H1 (cell line): ENCODE results near the gene ABHD17B. TPM values are rescaled to one million over a fixed set of nuclear protein-coding genes. Genes with fewer than 3 reads are reported as not detected.

Source experiments
- CTCF ChIA-PET: fragments of 300-600 bp; sonication (Branson Sonifier 250); formaldehyde crosslinking; loops from one replicate; lab custom pipeline; 2021; ENCODE audit not compliant: partially characterized antibody; lab: Charles Lee
- POLR2A ChIA-PET: fragments of 300-600 bp; sonication (Branson Sonifier 250); formaldehyde crosslinking; loops from one replicate; lab custom pipeline; 2021; ENCODE audit warnings: inconsistent platforms; ENCODE audit not compliant: partially characterized antibody; lab: Charles Lee
- DNase-seq, 2 experiments: peaks; one replicate each; pipeline versions ENCODE4 v3.0.0 to v3.0.0-alpha.2; 2010 to 2022; ENCODE audit warnings: low spot score in 2 of 2, low read depth in 1 of 2, mixed read lengths in 1 of 2
- FAIRE-seq: peaks from 2 replicates; lab custom pipeline; 2011; peaks lifted over from hg19 to GRCh38; lab: Jason Lieb, UNC
- H2AFZ ChIP-seq: 2 replicates; pipeline ENCODE4 v1.8.1; 2012; ENCODE audit warnings: low read length, inconsistent platforms
- H2AK5ac ChIP-seq: 2 replicates; pipeline ENCODE4 v1.6.1; 2013; ENCODE audit warnings: low read depth, low read length
- H2BK120ac ChIP-seq: replicated peaks from 2 replicates; pipeline ENCODE3; 2013; ENCODE audit warnings: low read depth, low read length, inconsistent platforms
- H2BK12ac ChIP-seq: 2 replicates; pipeline ENCODE4 v1.6.1; 2013; ENCODE audit warnings: low read depth, low read length
- H2BK15ac ChIP-seq: 2 replicates; pipeline ENCODE4 v1.6.1; 2013; ENCODE audit warnings: low read length
- H2BK20ac ChIP-seq: 2 replicates; pipeline ENCODE4 v1.6.1; 2013; ENCODE audit warnings: low read length
- H2BK5ac ChIP-seq: 2 replicates; pipeline ENCODE4 v1.6.1; 2013; ENCODE audit warnings: low read depth, low read length
- H3K14ac ChIP-seq: 2 replicates; pipeline ENCODE4 v1.6.1; 2013; ENCODE audit warnings: inconsistent platforms; ENCODE audit not compliant: insufficient read length
- H3K18ac ChIP-seq: 2 replicates; pipeline ENCODE4 v1.6.1; 2013; ENCODE audit warnings: low read length; ENCODE audit errors: extremely low read depth
- H3K23ac ChIP-seq: 2 replicates; pipeline ENCODE4 v1.6.1; 2013; ENCODE audit warnings: inconsistent platforms; ENCODE audit not compliant: insufficient read length
- H3K23me2 ChIP-seq: 2 replicates; pipeline ENCODE4 v1.6.1; 2013; ENCODE audit warnings: low read depth, low read length
- H3K27ac ChIP-seq: 2 replicates; pipeline ENCODE4 v1.6.1; 2011; ENCODE audit warnings: low read depth, low read length, inconsistent platforms
- H3K27me3 ChIP-seq, 4 experiments: replicated peaks in 1 of 4; 1 replicate in 1 of 4; 2 replicates in 3 of 4; pipeline versions ENCODE4 v1.6.1 to v1.8.1; 2011 to 2013; ENCODE audit warnings: low read length in 3 of 4, mild to moderate bottlenecking in 3 of 4, inconsistent platforms in 2 of 4, mixed read lengths in 2 of 4, moderate library complexity in 1 of 4; ENCODE audit not compliant: control insufficient read depth in 3 of 4, insufficient read depth in 3 of 4; ENCODE audit errors: extremely low read depth in 1 of 4
- H3K36me3 ChIP-seq, 4 experiments: 2 replicates each; pipeline versions ENCODE4 v1.6.1 to v1.8.1; 2011 to 2013; ENCODE audit warnings: mild to moderate bottlenecking in 4 of 4, low read length in 3 of 4, moderate library complexity in 2 of 4, control low read depth in 1 of 4, inconsistent platforms in 1 of 4; ENCODE audit not compliant: insufficient read depth in 4 of 4, control insufficient read depth in 2 of 4
- H3K4ac ChIP-seq: replicated peaks from 2 replicates; pipeline ENCODE3; 2013; ENCODE audit warnings: low read length, low read depth, mixed read lengths, inconsistent platforms; ENCODE audit not compliant: insufficient read length
- H3K4me1 ChIP-seq, 4 experiments: replicated peaks in 1 of 4; 1 replicate in 1 of 4; 2 replicates in 3 of 4; pipeline versions ENCODE4 v1.6.1 to v1.8.1; 2011 to 2013; ENCODE audit warnings: low read length in 3 of 4, inconsistent platforms in 2 of 4, mixed read lengths in 1 of 4; ENCODE audit not compliant: insufficient read depth in 4 of 4, control insufficient read depth in 3 of 4
- H3K4me2 ChIP-seq, 2 experiments: 2 replicates each; pipeline versions ENCODE4 v1.6.1 to v1.8.1; 2011 to 2013; ENCODE audit warnings: low read depth in 2 of 2, low read length in 2 of 2, control low read depth in 1 of 2, inconsistent platforms in 1 of 2, mild to moderate bottlenecking in 1 of 2; ENCODE audit not compliant: insufficient read depth in 1 of 2
- H3K4me3 ChIP-seq, 4 experiments: fragments of 200-600, 300-600 bp in 1 of 4; sonication (generic), shearing (Covaris generic), sonication (Bioruptor Twin) in 1 of 4; 2 replicates each; pipeline versions ENCODE4 v1.5.1 to v1.8.1; 2011 to 2016; ENCODE audit warnings: low read length in 4 of 4, low read depth in 3 of 4, control low read depth in 2 of 4, inconsistent platforms in 2 of 4, mild to moderate bottlenecking in 2 of 4, mixed read lengths in 1 of 4, moderate library complexity in 1 of 4; ENCODE audit not compliant: insufficient read depth in 2 of 4; ENCODE audit errors: extremely low read depth in 1 of 4
- H3K56ac ChIP-seq: replicated peaks from 2 replicates; pipeline ENCODE3; 2013; ENCODE audit warnings: low read depth, mild to moderate bottlenecking, mixed read lengths, low read length, inconsistent platforms; ENCODE audit not compliant: insufficient read length
- H3K79me1 ChIP-seq: 2 replicates; pipeline ENCODE4 v1.6.1; 2013; ENCODE audit warnings: low read depth, low read length, control low read depth
- H3K79me2 ChIP-seq, 2 experiments: 2 replicates each; pipeline versions ENCODE4 v1.6.1 to v1.8.1; 2012 to 2013; ENCODE audit warnings: low read length in 2 of 2, mild to moderate bottlenecking in 2 of 2, inconsistent platforms in 1 of 2; ENCODE audit not compliant: insufficient read depth in 2 of 2, control insufficient read depth in 1 of 2
- H3K9ac ChIP-seq, 4 experiments: replicated peaks in 1 of 4; 1 replicate in 1 of 4; 2 replicates in 3 of 4; pipeline versions ENCODE4 v1.6.1 to v1.8.1; 2011 to 2013; ENCODE audit warnings: low read depth in 3 of 4, low read length in 3 of 4, control low read depth in 2 of 4, mild to moderate bottlenecking in 2 of 4, moderate library complexity in 2 of 4, inconsistent platforms in 1 of 4; ENCODE audit errors: extremely low read depth in 1 of 4
- H3K9me3 ChIP-seq, 2 experiments: 2 replicates each; pipeline versions ENCODE4 v1.6.1 to v1.8.1; 2012 to 2013; ENCODE audit warnings: mild to moderate bottlenecking in 2 of 2, moderate library complexity in 2 of 2, control low read depth in 1 of 2, inconsistent platforms in 1 of 2, low read depth in 1 of 2, low read length in 1 of 2, mixed read lengths in 1 of 2; ENCODE audit not compliant: insufficient read depth in 2 of 2
- H4K20me1 ChIP-seq, 2 experiments: replicated peaks in 1 of 2; 2 replicates each; pipeline versions ENCODE3 to v1.8.1; 2011 to 2013; ENCODE audit warnings: inconsistent platforms in 2 of 2, low read length in 2 of 2, mild to moderate bottlenecking in 1 of 2; ENCODE audit not compliant: insufficient read depth in 2 of 2, control insufficient read depth in 1 of 2
- H4K5ac ChIP-seq: 2 replicates; pipeline ENCODE4 v1.6.1; 2013; ENCODE audit warnings: low read length, low read depth, mixed read lengths, inconsistent platforms; ENCODE audit not compliant: insufficient read length
- H4K8ac ChIP-seq: 2 replicates; pipeline ENCODE4 v1.8.0; 2013; ENCODE audit warnings: mild to moderate bottlenecking, moderate library complexity, low read length, inconsistent platforms; ENCODE audit not compliant: insufficient read depth; ENCODE audit errors: extremely low read depth
- H4K91ac ChIP-seq: replicated peaks from 2 replicates; pipeline ENCODE3; 2013; ENCODE audit warnings: low read length, mixed read lengths, inconsistent platforms; ENCODE audit not compliant: insufficient read length
- CBX8 ChIP-seq: fragments of 300-800, 300-1000 bp; sonication (generic); IDR thresholded peaks from 2 replicates; pipeline ENCODE4 v1.7.1; 2016; ENCODE audit warnings: low read depth, low read length, borderline replicate concordance
- CTBP2 ChIP-seq: IDR thresholded peaks from 2 replicates; pipeline ENCODE4 v1.7.0; 2011; ENCODE audit warnings: borderline replicate concordance, mild to moderate bottlenecking, moderate library complexity, mixed read lengths, low read length; ENCODE audit not compliant: insufficient read depth, insufficient read length
- CTCF ChIP-seq, 3 experiments: IDR thresholded peaks; 1 replicate in 2 of 3; 2 replicates in 1 of 3; pipeline versions ENCODE4 v1.5.1 to v1.6.1; 2011; ENCODE audit warnings: low read length in 3 of 3, mild to moderate bottlenecking in 3 of 3, inconsistent platforms in 2 of 3, low read depth in 1 of 3, moderate library complexity in 1 of 3; ENCODE audit not compliant: insufficient read depth in 1 of 3; ENCODE audit errors: control extremely low read depth in 1 of 3
- GTF2F1 ChIP-seq: IDR thresholded peaks from 2 replicates; pipeline ENCODE4 v1.6.1; 2012; ENCODE audit warnings: low read depth, low read length, improper control_type of control experiment, borderline replicate concordance
- JUND ChIP-seq: IDR thresholded peaks from 2 replicates; pipeline ENCODE4 v1.6.1; 2011; ENCODE audit warnings: mild to moderate bottlenecking, improper control_type of control experiment, low read length
- NANOG ChIP-seq: IDR thresholded peaks from 2 replicates; pipeline ENCODE4 v1.6.1; 2011; ENCODE audit warnings: low read length, low read depth, mild to moderate bottlenecking, inconsistent platforms; ENCODE audit not compliant: insufficient read depth, poor library complexity, severe bottlenecking
- SIN3A ChIP-seq, 2 experiments: IDR thresholded peaks in 1 of 2; conservative IDR thresholded peaks in 1 of 2; 2 replicates each; pipeline ENCODE4 v1.6.1; 2011 to 2012; ENCODE audit warnings: low read length in 2 of 2, improper control_type of control experiment in 1 of 2, low read depth in 1 of 2, mild to moderate bottlenecking in 1 of 2
- SP4 ChIP-seq: IDR thresholded peaks from 2 replicates; pipeline ENCODE4 v1.6.1; 2012; ENCODE audit warnings: low read length, inconsistent platforms
- SRF ChIP-seq: IDR thresholded peaks from 2 replicates; pipeline ENCODE4 v1.6.1; 2011; ENCODE audit warnings: mild to moderate bottlenecking, low read depth, low read length, moderate library complexity
- TCF12 ChIP-seq: IDR thresholded peaks from 2 replicates; pipeline ENCODE4 v1.6.1; 2011; ENCODE audit warnings: low read depth, mild to moderate bottlenecking, low read length
- ZNF274 ChIP-seq: IDR thresholded peaks from 2 replicates; pipeline ENCODE4 v1.7.0; 2012; ENCODE audit warnings: low read length, borderline replicate concordance; ENCODE audit errors: extremely low read depth
- WGBS, 2 experiments: shearing (Covaris generic) in 1 of 2; methylation state at CpG; one replicate each; pipeline versions ENCODE4 v1.1.6 to v1.1.7; 2013 to 2015; ENCODE audit warnings: low lambda C conversion rate in 2 of 2, mixed read lengths in 2 of 2, inconsistent platforms in 1 of 2, low coverage in 1 of 2, missing lambda C conversion rate in 1 of 2; ENCODE audit not compliant: insufficient replicate concordance in 2 of 2, insufficient coverage in 1 of 2, insufficient read length in 1 of 2; ENCODE audit errors: extremely low coverage in 1 of 2, missing lambda C conversion rate in 1 of 2; 5-methylcytosine and 5-hydroxymethylcytosine counted together
- polyA plus RNA-seq, 7 experiments: library from polyadenylated mRNA; depleted of rRNA in 3 of 7; stranded (reverse) in 5 of 7; unstranded in 2 of 7; fragments of >200 nt in 5 of 7; fragments of 200-250 nt in 2 of 7; gene quantifications; 1 replicate in 5 of 7; 2 replicates in 1 of 7; 4 replicates in 1 of 7; pipeline versions ENCODE4 v1.2.1 to v1.2.3, GENCODE V29; 2011 to 2013; ENCODE audit warnings: missing spikeins in 2 of 7, mixed read lengths in 2 of 7
- total RNA-seq: library from RNA; stranded (reverse); fragmentation: NEBNext Ultra II Directional; extraction: Animal tissue kit (Norgen Biotek cat#: 25700); gene quantifications from 2 replicates; pipeline ENCODE4 v1.2.1, GENCODE V29; 2021

Gene ABHD17B
- total and polyA plus RNA-seq, 2 of the 8 experiments (the other 6 are each of a cell fraction or from before 2014, with no cell fraction given): 37.2 to 60.8 TPM

GRCh38 chr9:71859939-71860338 is 51.1 kb downstream of the ABHD17B start:
- Histone ChIP-seq H2BK15ac (no peak overlapping the region), H3K27me3 (no peaks in the 10 kb centered on the region), H3K79me1 (no peaks in the 10 kb centered on the region), H2BK12ac (no peak overlapping the region), H3K36me3 (peaks cover 0 to 19% (median 0%) of the 10 kb centered on the region in 4 experiments; a peak in 2 of 8 replicates), H3K4me3 (no peak overlapping the region), H4K5ac (no peak overlapping the region), H3K14ac (no peak overlapping the region), H3K4ac (no peak overlapping the region), H3K23me2 (no peaks in the 10 kb centered on the region), H4K20me1 (no peaks in the 10 kb centered on the region), H3K23ac (no peak overlapping the region), H2BK120ac (no peak overlapping the region), H2BK5ac (no peak overlapping the region), H3K18ac (no peak overlapping the region), H3K9me3 (no peaks in the 10 kb centered on the region; a peak in 1 of 4 replicates), H2AK5ac (no peak overlapping the region), H3K56ac (no peak overlapping the region), H3K4me2 (no peak overlapping the region), H3K79me2 (0 out of 4 replicates have a peak, but pooled peaks cover 0 to 3% of the 10 kb centered on the region in 2 experiments), H2AFZ (no peak overlapping the region), H2BK20ac (no peak overlapping the region), H4K8ac (no peak overlapping the region), H4K91ac (no peak overlapping the region), H3K4me1 (no peaks in the 10 kb centered on the region; a peak in 1 of 7 replicates), H3K27ac (no peak overlapping the region), H3K9ac (no peak overlapping the region)
- no peak for DNase-seq
- WGBS, 2 experiments: 87% methylated on average over 3 of the region's 3 CpGs; no CpG with 5 or more reads in 1 of the 2 experiments
- CTCF ChIA-PET: interaction anchor here (1.6 kb wide), 1 partner anchor 162 kb away, joined by 3 read pairs; no protein-coding TSS in a partner anchor
- POLR2A ChIA-PET: interaction anchor here (1.2 kb wide), 1 partner anchor 51 kb away, joined by 6 read pairs; the partner anchor contains the start of genes ABHD17B and C9orf85
- FAIRE-seq: no peak
- TF ChIP-seq SP4 (no peak), CBX8 (no peak), CTCF (IDR thresholded peaks at IDR 0.05; ENCODE audit: control extremely low read depth in 1 of 3, insufficient read depth in 1 of 3, low read depth in 1 of 3, low read length in 3 of 3) (no peak), SRF (no peak), TCF12 (no peak), SIN3A (conservative IDR thresholded peaks at IDR 0.05 in 1 of 2, IDR thresholded peaks at IDR 0.05 in 1 of 2; ENCODE audit: low read depth in 1 of 2, low read length in 2 of 2) (no peak), JUND (no peak), ZNF274 (no peak), CTBP2 (no peak), NANOG (no peak), GTF2F1 (no peak)
